ENCODE data around the gene MARCHF10. TPM values are rescaled to one million over a fixed set of nuclear protein-coding genes. Genes with fewer than 3 reads are reported as not detected.

Gene MARCHF10
- total and polyA plus RNA-seq, 2 of the 4 experiments (the other 2 are of a cell fraction), result 0.18 to 0.74 TPM

GRCh38 chr17:62805234-62805633 is 2.9 kb downstream of the MARCHF10 start:
- dilution Hi-C loops (cut with HindIII; ENCODE audit: low sequenced_read_pairs, unreplicated experiment), result no loop called here
- Histone ChIP-seq H3K56ac (ENCODE audit: extremely low read depth, insufficient read depth, low read length) (no peak overlapping the region), H2AFZ (replicated peaks; ENCODE audit: low read length, poor library complexity) (no peak overlapping the region), H3K9me1 (ENCODE audit: insufficient read depth, low read length) (no peaks in the 10 kb centered on the region), H4K5ac (ENCODE audit: low read depth, low read length) (peak overlapping the region; percentile 18; the same call in 1 of the 2 replicates), H2BK20ac (ENCODE audit: low read depth, low read length) (peak overlapping the region; percentile 50; the same call in 1 of the 2 replicates), H4K91ac (ENCODE audit: insufficient read depth, low read depth, low read length) (0 out of 2 replicates have a peak overlapping the region, but pooled peaks have one; percentile 35), H3K4ac (ENCODE audit: low read depth, low read length) (peak overlapping the region; percentile 23; the same call in 1 of the 2 replicates), H3K79me1 (ENCODE audit: low read depth in 1 of 2, low read length in 2 of 2) (no peaks in the 10 kb centered on the region), H3K4me2 (ENCODE audit: low read depth, low read length) (no peak overlapping the region), H4K8ac (ENCODE audit: low read depth in 2 of 2, low read length in 2 of 2) (no peak overlapping the region; a peak in 1 of 4 replicates), H2AK5ac (ENCODE audit: low read depth, low read length) (0 out of 2 replicates have a peak overlapping the region, but pooled peaks have one; percentile 20), H3K27me3 (ENCODE audit: control insufficient read depth, insufficient read depth, low read length) (no peaks in the 10 kb centered on the region), H3K9me3 (ENCODE audit: control insufficient read depth, insufficient read depth, low read length) (no peaks in the 10 kb centered on the region), H3K36me3 (ENCODE audit: control insufficient read depth, insufficient read depth, low read length) (no peaks in the 10 kb centered on the region), H3K23ac (ENCODE audit: low read depth, low read length) (no peak overlapping the region), H3K27ac (ENCODE audit: insufficient read depth, low read length) (no peak overlapping the region), H2BK15ac (ENCODE audit: low read depth, low read length) (no peak overlapping the region), H4K20me1 (ENCODE audit: insufficient read depth, low read length) (no peaks in the 10 kb centered on the region), H3K4me1 (ENCODE audit: control insufficient read depth, insufficient read depth, low read length) (peaks cover 14% of the 10 kb centered on the region; the same call in 1 of the 2 replicates), H3K14ac (replicated peaks; ENCODE audit: low read depth, low read length) (no peak overlapping the region; the same call in 1 of the 2 replicates), H3K18ac (ENCODE audit: low read depth, low read length) (peak overlapping the region; percentile 48; the same call in 1 of the 2 replicates), H2BK5ac (ENCODE audit: low read depth, low read length, poor library complexity, severe bottlenecking) (peak overlapping the region; percentile 46), H2BK120ac (ENCODE audit: low read depth, low read length) (peak overlapping the region; percentile 6; the same call in 1 of the 2 replicates), H3K4me3 (ENCODE audit: insufficient read depth, low read depth, low read length) (no peak overlapping the region), H2AK9ac (replicated peaks; ENCODE audit: low read depth, low read length, poor library complexity) (no peak overlapping the region), H3K9ac (ENCODE audit: low read depth, low read length) (no peak overlapping the region)
- intact Hi-C loops (cut with micrococcal nuclease), result no loop called here
- ChIA-PET CTCF (no interaction called here), POLR2A (ENCODE audit: unreplicated experiment) (no interaction called here)
- no TSS peak for BruUV-seq (replicated peaks)
- TF ChIP-seq USF2 (IDR thresholded peaks at IDR 0.05; ENCODE audit: low read depth, low read length) (no peak), POLR2A (IDR thresholded peaks at IDR 0.05; ENCODE audit: low read depth, low read length) (no peak), RAD21 (IDR thresholded peaks at IDR 0.05; ENCODE audit: low read length) (no peak), RCOR1 (IDR thresholded peaks at IDR 0.05; ENCODE audit: insufficient replicate concordance, low read length) (no peak), CTCF (conservative IDR thresholded peaks at IDR 0.05; ENCODE audit: low read depth, low read length) (no peak), SMC3 (IDR thresholded peaks at IDR 0.05; ENCODE audit: low read depth, low read length) (no peak), CHD1 (IDR thresholded peaks at IDR 0.05; ENCODE audit: low read depth, low read length) (no peak), MAZ (IDR thresholded peaks at IDR 0.05; ENCODE audit: borderline replicate concordance, low read depth, low read length) (no peak), NFE2L2 (IDR thresholded peaks at IDR 0.05; ENCODE audit: low read depth, low read length) (no peak), RFX5 (IDR thresholded peaks at IDR 0.05; ENCODE audit: low read depth, low read length) (no peak), MAFK (IDR thresholded peaks at IDR 0.05; ENCODE audit: low read depth, low read length) (no peak), BHLHE40 (IDR thresholded peaks at IDR 0.05; ENCODE audit: low read depth, low read length) (no peak), MXI1 (IDR thresholded peaks at IDR 0.05; ENCODE audit: borderline replicate concordance, low read depth, low read length) (no peak), CEBPB (IDR thresholded peaks at IDR 0.05; ENCODE audit: low read depth, low read length) (no peak), FOS (IDR thresholded peaks at IDR 0.05; ENCODE audit: low read depth, low read length) (no peak), ELK1 (IDR thresholded peaks at IDR 0.05; ENCODE audit: borderline replicate concordance, low read depth, low read length) (no peak)
- in situ Hi-C loops (cut with MboI; ENCODE audit: low sequenced_read_pairs), result no loop called here
- no CpG with 5 or more reads among the region's 3 CpGs for WGBS, 2 experiments (ENCODE audit: extremely low coverage in 2 of 2, insufficient read length in 1 of 2)
- peak; percentile 47 for DNase-seq
- no peak; the same call in 1 of the 2 replicates for ATAC-seq (ENCODE audit: low read depth)

All from IMR-90 (cell line).